ENCODE measurements around the gene KCNB1. TPM values are rescaled to one million over a fixed set of nuclear protein-coding genes. Genes with fewer than 3 reads are reported as not detected.
"Not testable (repeated sequence)": the region's sequence is repeated elsewhere in the genome, so short reads cannot be mapped to it uniquely, and the experiment has no call there.

KCNB1 gene
- total RNA-seq, 4 donors from 2014 or later = 1.9 to 5.6 (median 2.3) TPM

DNA sequence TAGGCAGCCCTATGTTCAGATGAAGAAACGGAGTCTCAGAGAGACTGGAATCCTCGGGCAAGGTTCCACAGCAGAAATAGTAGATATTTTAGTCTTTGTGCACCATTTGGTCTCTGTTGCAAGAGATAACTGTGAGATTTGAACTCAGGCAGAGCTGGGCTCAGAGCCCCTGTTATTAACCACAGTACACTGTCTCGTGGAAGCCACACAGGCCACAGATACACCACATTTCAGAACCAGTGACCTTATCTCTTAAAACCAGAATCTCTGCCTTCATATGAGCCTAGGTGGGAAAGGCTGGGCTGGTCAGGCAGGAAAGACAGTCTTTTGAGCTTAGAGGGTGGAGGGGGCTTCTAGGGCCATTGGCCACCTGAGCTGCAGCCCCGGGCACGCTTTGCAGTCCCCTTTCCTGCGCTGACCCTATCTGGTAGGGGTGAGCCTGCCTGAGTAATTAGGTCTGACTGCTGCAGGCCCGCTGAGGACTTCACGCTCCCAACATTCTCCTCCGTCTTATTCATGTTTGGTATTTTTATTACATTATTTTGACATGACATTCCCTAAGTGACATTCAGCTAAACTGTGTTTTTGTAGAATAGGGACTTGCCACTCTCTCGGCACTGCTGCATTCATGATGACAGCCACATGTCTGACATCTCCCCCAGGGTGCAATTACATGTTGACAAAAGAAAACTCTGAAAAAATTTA, 71.1 kb downstream of the KCNB1 start:
- Histone ChIP-seq H3K36me3 (no peaks in the 10 kb centered on the region), H3K27ac (peak overlapping the region in 3 of 4 donors; percentile 51 to 88 (median 86)), H3K9me3 (no peaks in the 10 kb centered on the region), H3K4me3 (no peak overlapping the region), H3K4me1 (peaks cover 0 to 23% (median 9%) of the 10 kb centered on the region in 4 donors), H3K27me3 (no peaks in the 10 kb centered on the region)
- no peak for DNase-seq
- in situ Hi-C loops (cut with MboI; ENCODE audit: low pct_ligation_motif_present in 1 of 4, low pct_unique_long_range_greater_than_20kb in 1 of 4, low sequenced_read_pairs in 3 of 4) = no loop called here
- WGBS, 2 donors (ENCODE audit: low coverage in 1 of 2) = 65 to 70% methylated on average over 4 to 10 of the region's 10 CpGs
- intact Hi-C loops (cut with DNase I; ENCODE audit: low total_unique reads) = no loop called here
- TF ChIP-seq POLR2AphosphoS5 (IDR thresholded peaks at IDR 0.05) = no peak
- no peak for TF ChIP-seq POLR2A (IDR thresholded peaks at IDR 0.05)
- TF ChIP-seq, protein P1, sequence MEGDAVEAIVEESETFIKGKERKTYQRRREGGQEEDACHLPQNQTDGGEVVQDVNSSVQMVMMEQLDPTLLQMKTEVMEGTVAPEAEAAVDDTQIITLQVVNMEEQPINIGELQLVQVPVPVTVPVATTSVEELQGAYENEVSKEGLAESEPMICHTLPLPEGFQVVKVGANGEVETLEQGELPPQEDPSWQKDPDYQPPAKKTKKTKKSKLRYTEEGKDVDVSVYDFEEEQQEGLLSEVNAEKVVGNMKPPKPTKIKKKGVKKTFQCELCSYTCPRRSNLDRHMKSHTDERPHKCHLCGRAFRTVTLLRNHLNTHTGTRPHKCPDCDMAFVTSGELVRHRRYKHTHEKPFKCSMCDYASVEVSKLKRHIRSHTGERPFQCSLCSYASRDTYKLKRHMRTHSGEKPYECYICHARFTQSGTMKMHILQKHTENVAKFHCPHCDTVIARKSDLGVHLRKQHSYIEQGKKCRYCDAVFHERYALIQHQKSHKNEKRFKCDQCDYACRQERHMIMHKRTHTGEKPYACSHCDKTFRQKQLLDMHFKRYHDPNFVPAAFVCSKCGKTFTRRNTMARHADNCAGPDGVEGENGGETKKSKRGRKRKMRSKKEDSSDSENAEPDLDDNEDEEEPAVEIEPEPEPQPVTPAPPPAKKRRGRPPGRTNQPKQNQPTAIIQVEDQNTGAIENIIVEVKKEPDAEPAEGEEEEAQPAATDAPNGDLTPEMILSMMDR (IDR thresholded peaks at IDR 0.05) = no peak
- TF ChIP-seq EP300 (IDR thresholded peaks at IDR 0.05; ENCODE audit: low read depth) = no peak

DNA sequence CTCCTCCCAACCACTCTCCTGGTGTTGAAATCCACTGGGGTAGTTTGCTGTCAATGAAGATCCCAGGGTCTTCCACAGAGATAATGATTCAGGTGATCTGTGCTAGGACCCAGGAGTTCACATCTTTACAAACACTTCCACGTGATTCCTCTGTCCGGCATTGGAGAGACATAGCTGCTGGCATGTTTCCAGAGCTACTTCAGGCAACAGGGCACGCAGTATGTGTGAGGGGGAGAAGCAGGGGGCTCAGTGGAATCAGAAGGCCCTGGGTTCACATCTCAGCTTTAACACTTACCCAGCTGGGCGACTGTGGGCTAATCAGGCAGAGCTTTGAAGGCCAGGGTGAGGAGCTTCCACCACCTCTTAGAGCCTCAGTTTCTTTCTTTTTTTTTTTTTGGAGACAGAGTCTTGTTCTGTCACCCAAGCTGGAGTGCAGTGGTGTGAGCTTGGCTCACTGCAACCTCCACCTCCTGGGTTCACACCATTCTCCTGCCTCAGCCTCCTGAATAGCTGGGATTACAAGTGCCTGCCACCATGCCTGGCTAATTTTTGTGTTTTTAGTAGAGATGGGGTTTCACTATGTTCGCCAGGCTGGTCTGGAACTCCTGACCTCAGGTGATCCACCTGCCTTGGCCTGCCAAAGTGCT, 72.4 kb downstream of the KCNB1 start:
- 0 to 42% methylated on average over 1 to 5 of the region's 5 CpGs for whole genome bisulfite sequencing, 2 donors (ENCODE audit: low coverage in 1 of 2)
- in situ Hi-C loops (cut with MboI; ENCODE audit: low pct_ligation_motif_present in 1 of 4, low pct_unique_long_range_greater_than_20kb in 1 of 4, low sequenced_read_pairs in 3 of 4); DNase-seq; H3K9me3 ChIP-seq; H3K27me3 ChIP-seq; H3K36me3 ChIP-seq; intact Hi-C loops (cut with DNase I; ENCODE audit: low total_unique reads); H3K4me3 ChIP-seq: not testable (repeated sequence)
- Histone ChIP-seq H3K27ac (peak overlapping the region in 2 of 4 donors; percentile 86 to 88), H3K4me1 (peaks cover 0 to 23% (median 9%) of the 10 kb centered on the region in 4 donors)

DNA sequence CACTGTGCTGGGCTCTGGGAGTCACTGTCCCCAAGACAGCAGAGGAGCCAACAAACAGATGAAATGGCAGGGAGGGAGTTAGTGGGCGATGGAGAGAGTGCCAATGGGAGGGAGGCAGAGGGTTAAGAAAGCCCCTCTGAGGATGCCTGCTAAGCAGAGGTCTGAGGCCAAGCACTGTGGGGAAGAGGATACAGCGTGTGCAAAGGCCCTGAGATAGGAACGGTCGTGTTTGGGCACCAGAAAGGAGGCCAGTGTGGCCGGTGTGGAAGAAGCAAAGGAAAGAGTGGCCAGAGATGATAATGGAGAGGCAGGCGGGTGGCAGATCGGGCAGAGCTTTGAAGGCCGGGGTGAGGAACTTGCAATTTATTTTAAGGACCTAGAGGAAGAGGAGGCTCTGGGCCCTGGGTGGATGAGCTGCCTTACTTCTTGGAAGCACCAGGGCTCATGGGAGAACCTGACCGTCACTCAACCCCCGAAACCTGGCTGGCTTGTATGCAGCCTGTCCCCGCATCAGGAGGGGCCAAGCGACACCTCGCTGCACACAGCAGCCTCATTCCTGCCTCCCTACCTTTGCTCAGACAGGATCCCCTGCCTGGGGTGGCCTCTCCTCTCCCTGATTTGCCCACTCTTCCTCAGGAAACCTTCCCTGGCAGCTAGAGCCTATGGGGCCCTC, 73.0 kb downstream of the KCNB1 start:
- intact Hi-C loops (cut with DNase I; ENCODE audit: low total_unique reads) = no loop called here
- Histone ChIP-seq H3K4me3 (no peak overlapping the region), H3K4me1 (peaks cover 0 to 23% (median 9%) of the 10 kb centered on the region in 4 donors), H3K27ac (no peak overlapping the region), H3K27me3 (no peaks in the 10 kb centered on the region), H3K36me3 (no peaks in the 10 kb centered on the region), H3K9me3 (no peaks in the 10 kb centered on the region)
- TF ChIP-seq, protein P1 (IDR thresholded peaks at IDR 0.05) = no peak
- no peak for TF ChIP-seq EP300 (IDR thresholded peaks at IDR 0.05; ENCODE audit: low read depth)
- TF ChIP-seq POLR2AphosphoS5 (IDR thresholded peaks at IDR 0.05) = no peak
- TF ChIP-seq POLR2A (IDR thresholded peaks at IDR 0.05) = no peak
- in situ Hi-C loops (cut with MboI; ENCODE audit: low pct_ligation_motif_present in 1 of 4, low pct_unique_long_range_greater_than_20kb in 1 of 4, low sequenced_read_pairs in 3 of 4) = no loop called here
- no peak for DNase-seq
- WGBS, 2 donors (ENCODE audit: low coverage in 1 of 2) = 83 to 84% methylated on average over 8 to 13 of the region's 13 CpGs

DNA sequence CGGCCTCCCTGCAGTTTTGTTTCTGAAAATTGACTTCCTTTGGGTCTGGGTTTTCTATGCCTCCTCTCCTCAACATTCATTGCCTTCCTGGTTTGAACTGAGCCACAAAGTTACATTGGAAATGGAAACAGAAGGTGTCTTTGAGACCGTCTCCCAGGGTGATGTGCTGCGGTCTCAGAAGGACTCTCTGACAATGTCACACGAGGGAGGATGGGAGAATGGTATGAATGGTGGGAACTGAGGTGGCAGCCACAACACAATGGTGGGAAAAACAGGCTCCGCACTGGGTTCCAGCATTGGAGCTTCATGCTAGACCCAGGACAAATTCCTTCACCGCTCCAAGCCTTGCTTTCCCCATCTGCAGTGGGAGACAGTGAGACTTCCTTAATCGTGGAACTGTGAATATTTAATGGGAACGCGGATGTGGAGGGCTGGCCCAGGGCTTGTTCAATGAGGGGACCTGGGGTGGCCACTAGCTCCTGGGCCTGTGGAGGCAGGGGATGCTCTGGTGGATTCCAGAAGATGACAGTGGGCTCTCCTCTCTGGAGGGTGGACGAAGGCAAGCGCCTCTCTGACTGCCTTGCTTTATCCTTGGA, 73.9 kb downstream of the KCNB1 start:
- TF ChIP-seq POLR2AphosphoS5 (IDR thresholded peaks at IDR 0.05) (no peak), EP300 (IDR thresholded peaks at IDR 0.05; ENCODE audit: low read depth) (no peak), POLR2A (IDR thresholded peaks at IDR 0.05) (no peak)
- TF ChIP-seq, protein P1 (IDR thresholded peaks at IDR 0.05) = no peak
- WGBS, 2 donors (ENCODE audit: low coverage in 1 of 2) = 89% methylated on average over 11 of the region's 11 CpGs; no CpG with 5 or more reads in 1 of the 2 donors
- peaks cover 0 to 23% (median 9%) of the 10 kb centered on the region in 4 donors for H3K4me1 ChIP-seq
- in situ Hi-C loops (cut with MboI; ENCODE audit: low pct_ligation_motif_present in 1 of 4, low pct_unique_long_range_greater_than_20kb in 1 of 4, low sequenced_read_pairs in 3 of 4) = no loop called here
- H3K36me3 ChIP-seq = no peaks in the 10 kb centered on the region
- H3K9me3 ChIP-seq = no peaks in the 10 kb centered on the region
- no peak for DNase-seq
- no peaks in the 10 kb centered on the region for H3K27me3 ChIP-seq
- no peak overlapping the region for H3K4me3 ChIP-seq
- intact Hi-C loops (cut with DNase I; ENCODE audit: low total_unique reads) = no loop called here
- H3K27ac ChIP-seq = no peak overlapping the region

Measured in transverse colon (tissue), 4 donors.